Psoas muscle (tissue), 8 donors: ENCODE results near the gene OR56B4. TPM values are rescaled to one million over a fixed set of nuclear protein-coding genes. Genes with fewer than 3 reads are reported as not detected.

Experiments used
- ATAC-seq, 4 donors: fragments of 200-7000 bp; cut with Tn5 transposase; one replicate each; pipeline ENCODE4 v1.9.1; 2020; ENCODE audit warnings: moderate library complexity in 3 of 4, mild to moderate bottlenecking in 2 of 4
- DNase-seq, 2 donors: peaks; one replicate each; pipeline ENCODE4 v3.0.0-alpha.2; 2020
- H3K27ac ChIP-seq: fragments of 200-600 bp; one replicate; pipeline ENCODE4 v1.8.0; 2022
- H3K27me3 ChIP-seq, 3 donors: fragments of 200-600 bp in 1 of 3; one replicate each; pipeline versions ENCODE4 v1.6.1 to v1.8.0; 2013 to 2022; ENCODE audit warnings: low read length in 2 of 3, mild to moderate bottlenecking in 2 of 3, moderate library complexity in 1 of 3; ENCODE audit not compliant: insufficient read depth in 3 of 3
- H3K36me3 ChIP-seq, 2 donors: fragments of 200-600 bp in 1 of 2; one replicate each; pipeline versions ENCODE4 v1.6.1 to v1.8.0; 2013 to 2022; ENCODE audit warnings: low read depth in 1 of 2, mild to moderate bottlenecking in 1 of 2, moderate library complexity in 1 of 2; ENCODE audit not compliant: insufficient read depth in 1 of 2
- H3K4me1 ChIP-seq: fragments of 200-600 bp; one replicate; pipeline ENCODE4 v1.8.0; 2022
- H3K4me3 ChIP-seq: fragments of 200-600 bp; one replicate; pipeline ENCODE4 v1.8.0; 2022; ENCODE audit warnings: mild to moderate bottlenecking
- H3K9me3 ChIP-seq: fragments of 200-600 bp; one replicate; pipeline ENCODE4 v1.8.0; 2022
- CTCF ChIP-seq: fragments of 200-600 bp; IDR thresholded peaks from one replicate; pipeline ENCODE4 v1.8.0; 2022; ENCODE audit warnings: antibody characterized with exemption
- WGBS, 3 donors: extraction: QIAGEN DNeasy Blood & Tissue Kit; methylation state at CpG; one replicate each; pipeline versions ENCODE4 v1.1.6 to v1.1.7; 2013; 5-methylcytosine and 5-hydroxymethylcytosine counted together
- intact Hi-C, 2 donors: fragments of 100-400 bp; cut with DNase I; formaldehyde crosslinking; loops; one replicate each; pipeline versions ENCODE4 v1.11.0 to v1.14.2; 2022
- polyA plus RNA-seq, 3 donors: library from polyadenylated mRNA; stranded (reverse); fragments of 200-250 nt; gene quantifications; one replicate each; pipeline ENCODE4 v1.2.3, GENCODE V29; 2013
- total RNA-seq, 4 donors: library from RNA; stranded (reverse); fragmentation: NEBNext Ultra II Directional in 2 of 4; extraction: Animal tissue kit (Norgen Biotek cat#: 25700) in 2 of 4; gene quantifications; one replicate each; pipeline versions ENCODE4 v1.2.1 to v1.2.4, GENCODE V29; 2021 to 2023
- donor health status: healthy with polysubstance abuse.
- donor health status: DM: no; HTN: no; CAD: no; lungs with moderate emphysema.
- donor health status: Bipolar disorder and iron deficiency.
- donor health status: healthy.
- donor health status: DM: yes; HTN: yes; CAD: no.
- donor health status: DM: no; HTN: no; CAD: no.
- donor health status: DM: no; HTN: no; CAD: no.
- donor health status: DM: yes; HTN: yes; CAD: no.

The OR56B4 gene
- total and polyA plus RNA-seq, 7 donors, result not detected

GRCh38 chr11:6096417-6096816 is 11.1 kb upstream of the OR56B4 start:
- peak; percentile 7 for TF ChIP-seq CTCF
- no peak for DNase-seq

GRCh38 chr11:6099577-6099976 is 7.9 kb upstream of the OR56B4 start:
- no peak for ATAC-seq
- Histone ChIP-seq H3K36me3 (no peaks in the 10 kb centered on the region), H3K27ac (no peak overlapping the region), H3K4me1 (no peaks in the 10 kb centered on the region), H3K4me3 (no peak overlapping the region), H3K27me3 (no peaks in the 10 kb centered on the region), H3K9me3 (no peaks in the 10 kb centered on the region)
- WGBS, 3 donors, result 38 to 61% (median 49%) methylated on average over 2 of the region's 2 CpGs
- intact Hi-C loops, result no loop called here
- DNase-seq, result no peak
- TF ChIP-seq CTCF, result no peak

More at GRCh38 chr11:6096417-6096816, 11.1 kb upstream of the OR56B4 start:
- intact Hi-C loops, result no loop called here
- no peaks in the 10 kb centered on the region for H3K36me3 ChIP-seq
- ATAC-seq, result no peak
- no peaks in the 10 kb centered on the region for H3K27me3 ChIP-seq
- H3K27ac ChIP-seq, result no peak overlapping the region
- no peaks in the 10 kb centered on the region for H3K4me1 ChIP-seq
- 47 to 52% (median 50%) methylated on average over 2 of the region's 2 CpGs for WGBS, 3 donors
- no peak overlapping the region for H3K4me3 ChIP-seq
- H3K9me3 ChIP-seq, result no peaks in the 10 kb centered on the region

GRCh38 chr11:6110011-6110410 is 2.5 kb downstream of the OR56B4 start:
- 44 to 66% (median 45%) methylated on average over 1 of the region's 1 CpG for WGBS, 3 donors
- no peak for ATAC-seq
- H3K4me1 ChIP-seq, result no peaks in the 10 kb centered on the region
- no peak overlapping the region for H3K4me3 ChIP-seq
- H3K9me3 ChIP-seq, result no peaks in the 10 kb centered on the region
- intact Hi-C loops, result no loop called here
- no peak for TF ChIP-seq CTCF
- H3K27ac ChIP-seq, result no peak overlapping the region
- H3K27me3 ChIP-seq, result no peaks in the 10 kb centered on the region
- no peak for DNase-seq
- H3K36me3 ChIP-seq, result no peaks in the 10 kb centered on the region

GRCh38 chr11:6111673-6112072 is 4.2 kb downstream of the OR56B4 start:
- WGBS, 3 donors, result 14 to 30% (median 17%) methylated on average over 2 of the region's 2 CpGs
- no peak for ATAC-seq
- no peaks in the 10 kb centered on the region for H3K4me1 ChIP-seq
- no peaks in the 10 kb centered on the region for H3K9me3 ChIP-seq
- intact Hi-C loops, result no loop called here
- no peak overlapping the region for H3K4me3 ChIP-seq
- no peak for TF ChIP-seq CTCF
- no peaks in the 10 kb centered on the region for H3K36me3 ChIP-seq
- DNase-seq, result no peak
- no peaks in the 10 kb centered on the region for H3K27me3 ChIP-seq
- no peak overlapping the region for H3K27ac ChIP-seq

GRCh38 chr11:6116638-6117037 is 9.2 kb downstream of the OR56B4 start:
- 93 to 96% (median 94%) methylated on average over 1 of the region's 1 CpG for WGBS, 3 donors
- Histone ChIP-seq H3K27ac (no peak overlapping the region), H3K4me1 (no peaks in the 10 kb centered on the region), H3K9me3 (no peaks in the 10 kb centered on the region), H3K27me3 (no peaks in the 10 kb centered on the region), H3K36me3 (no peaks in the 10 kb centered on the region), H3K4me3 (no peak overlapping the region)
- TF ChIP-seq CTCF, result no peak
- ATAC-seq (no peak), DNase-seq (no peak)
- intact Hi-C loops, result no loop called here
